ENCODE measurements around the gene EME1. TPM values are rescaled to one million over a fixed set of nuclear protein-coding genes. Genes with fewer than 3 reads are reported as not detected.

EME1 gene
- total RNA-seq, 1 experiment from 2014 or later = 20.0 TPM

- Histone ChIP-seq H3K4me3 (ENCODE audit: low read length) (no peak overlapping the region), H3K9me2 (replicated peaks; ENCODE audit: low read length) (no peaks in the 10 kb centered on the region), H3K9ac (ENCODE audit: low read length) (no peak overlapping the region), H3F3A (ENCODE audit: low read length, unreplicated experiment) (no peaks in the 10 kb centered on the region), H3K9me3 (ENCODE audit: low read length) (no peaks in the 10 kb centered on the region), H3K36me3 (ENCODE audit: low read depth, low read length) (peaks cover 57% of the 10 kb centered on the region), H3K27me3 (ENCODE audit: low read length) (no peaks in the 10 kb centered on the region), H2AFZ (ENCODE audit: low read length) (no peak overlapping the region), H3K4me2 (ENCODE audit: low read length) (no peak overlapping the region), H4K20me1 (ENCODE audit: low read length) (no peaks in the 10 kb centered on the region), H3K4me1 (ENCODE audit: insufficient read depth, low read length) (no peaks in the 10 kb centered on the region), H3K79me2 (ENCODE audit: low read length) (no peaks in the 10 kb centered on the region), H3K27ac (ENCODE audit: low read length) (no peak overlapping the region)
- peak; percentile 19 for ATAC-seq
- CTCF ChIA-PET = no interaction called here
- intact Hi-C loops (cut with micrococcal nuclease) = no loop called here
- POLR2A ChIA-PET (ENCODE audit: unreplicated experiment) = no interaction called here
- peak; percentile 36 for DNase-seq
- BruUV-seq (replicated peaks) = no TSS peak
- TF ChIP-seq CTCF (conservative IDR thresholded peaks at IDR 0.05; ENCODE audit: low read depth, low read length) (peak; percentile 47), EZH2 (IDR thresholded peaks at IDR 0.05; ENCODE audit: low read length, unreplicated experiment) (no peak)
Observed at GRCh38 chr17:50380369-50381259, 7.6 kb downstream of the EME1 start.

GRCh38 chr17:50381260-50381815, 8.3 kb downstream of the EME1 start:
- Histone ChIP-seq H3K79me2 (ENCODE audit: low read length) (no peaks in the 10 kb centered on the region), H3K4me1 (ENCODE audit: insufficient read depth, low read length) (no peaks in the 10 kb centered on the region), H3K36me3 (ENCODE audit: low read depth, low read length) (peaks cover 64% of the 10 kb centered on the region), H3K9me3 (ENCODE audit: low read length) (no peaks in the 10 kb centered on the region), H3K9ac (ENCODE audit: low read length) (no peak overlapping the region), H3K4me2 (ENCODE audit: low read length) (no peak overlapping the region), H4K20me1 (ENCODE audit: low read length) (no peaks in the 10 kb centered on the region), H2AFZ (ENCODE audit: low read length) (no peak overlapping the region), H3K4me3 (ENCODE audit: low read length) (no peak overlapping the region), H3K9me2 (replicated peaks; ENCODE audit: low read length) (no peaks in the 10 kb centered on the region), H3K27ac (ENCODE audit: low read length) (no peak overlapping the region), H3K27me3 (ENCODE audit: low read length) (no peaks in the 10 kb centered on the region), H3F3A (ENCODE audit: low read length, unreplicated experiment) (no peaks in the 10 kb centered on the region)
- intact Hi-C loops (cut with micrococcal nuclease) = no loop called here
- no peak for ATAC-seq
- BruUV-seq (replicated peaks) = TSS peak; percentile 18
- no peak for DNase-seq
- TF ChIP-seq CTCF (conservative IDR thresholded peaks at IDR 0.05; ENCODE audit: low read depth, low read length) (no peak), EZH2phosphoT487 (IDR thresholded peaks at IDR 0.05; ENCODE audit: borderline replicate concordance, low read length) (no peak)
- ChIA-PET POLR2A (ENCODE audit: unreplicated experiment) (no interaction called here), CTCF (no interaction called here)

- Histone ChIP-seq H4K20me1 (ENCODE audit: low read length) (no peaks in the 10 kb centered on the region), H2AFZ (ENCODE audit: low read length) (no peak overlapping the region), H3K36me3 (ENCODE audit: low read depth, low read length) (peaks cover 70% of the 10 kb centered on the region), H3F3A (ENCODE audit: low read length, unreplicated experiment) (no peaks in the 10 kb centered on the region), H3K79me2 (ENCODE audit: low read length) (no peaks in the 10 kb centered on the region), H3K27me3 (ENCODE audit: low read length) (no peaks in the 10 kb centered on the region), H3K4me3 (ENCODE audit: low read length) (no peak overlapping the region), H3K9ac (ENCODE audit: low read length) (no peak overlapping the region), H3K9me2 (replicated peaks; ENCODE audit: low read length) (no peaks in the 10 kb centered on the region), H3K9me3 (ENCODE audit: low read length) (no peaks in the 10 kb centered on the region), H3K27ac (ENCODE audit: low read length) (no peak overlapping the region), H3K4me2 (ENCODE audit: low read length) (no peak overlapping the region), H3K4me1 (ENCODE audit: insufficient read depth, low read length) (no peaks in the 10 kb centered on the region)
- BruUV-seq (replicated peaks) = no TSS peak
- DNase-seq (no peak), ATAC-seq (no peak)
- POLR2A ChIA-PET (ENCODE audit: unreplicated experiment) = no interaction called here
- TF ChIP-seq EZH2phosphoT487 (IDR thresholded peaks at IDR 0.05; ENCODE audit: borderline replicate concordance, low read length) (no peak), CTCF (conservative IDR thresholded peaks at IDR 0.05; ENCODE audit: low read depth, low read length) (no peak), EZH2 (IDR thresholded peaks at IDR 0.05; ENCODE audit: low read length, unreplicated experiment) (no peak)
- CTCF ChIA-PET = no interaction called here
- intact Hi-C loops (cut with micrococcal nuclease) = no loop called here
Observed at GRCh38 chr17:50381920-50382319, 8.9 kb downstream of the EME1 start.
